Placental epithelial cell (primary cell): ENCODE data around the gene C5orf47. TPM values are rescaled to one million over a fixed set of nuclear protein-coding genes. Genes with fewer than 3 reads are reported as not detected.

Experiments
- total RNA-seq: library from RNA; depleted of rRNA; stranded (reverse); fragments of >200 nt; gene quantifications from 2 replicates; pipeline ENCODE4 v1.2.3, GENCODE V29; 2012

The C5orf47 gene, protein sequence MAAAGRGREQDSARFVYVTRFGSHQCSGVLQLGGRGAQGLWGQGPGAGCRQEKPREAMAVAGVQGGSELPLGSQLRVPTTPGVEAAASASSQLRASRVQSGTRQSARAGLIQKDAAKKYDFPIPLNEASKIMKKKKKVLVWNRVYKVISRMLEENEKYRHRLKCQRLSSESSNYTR
- total RNA-seq, result under 0.01 TPM in 1 of 2 replicates, not detected in the other

DNA sequence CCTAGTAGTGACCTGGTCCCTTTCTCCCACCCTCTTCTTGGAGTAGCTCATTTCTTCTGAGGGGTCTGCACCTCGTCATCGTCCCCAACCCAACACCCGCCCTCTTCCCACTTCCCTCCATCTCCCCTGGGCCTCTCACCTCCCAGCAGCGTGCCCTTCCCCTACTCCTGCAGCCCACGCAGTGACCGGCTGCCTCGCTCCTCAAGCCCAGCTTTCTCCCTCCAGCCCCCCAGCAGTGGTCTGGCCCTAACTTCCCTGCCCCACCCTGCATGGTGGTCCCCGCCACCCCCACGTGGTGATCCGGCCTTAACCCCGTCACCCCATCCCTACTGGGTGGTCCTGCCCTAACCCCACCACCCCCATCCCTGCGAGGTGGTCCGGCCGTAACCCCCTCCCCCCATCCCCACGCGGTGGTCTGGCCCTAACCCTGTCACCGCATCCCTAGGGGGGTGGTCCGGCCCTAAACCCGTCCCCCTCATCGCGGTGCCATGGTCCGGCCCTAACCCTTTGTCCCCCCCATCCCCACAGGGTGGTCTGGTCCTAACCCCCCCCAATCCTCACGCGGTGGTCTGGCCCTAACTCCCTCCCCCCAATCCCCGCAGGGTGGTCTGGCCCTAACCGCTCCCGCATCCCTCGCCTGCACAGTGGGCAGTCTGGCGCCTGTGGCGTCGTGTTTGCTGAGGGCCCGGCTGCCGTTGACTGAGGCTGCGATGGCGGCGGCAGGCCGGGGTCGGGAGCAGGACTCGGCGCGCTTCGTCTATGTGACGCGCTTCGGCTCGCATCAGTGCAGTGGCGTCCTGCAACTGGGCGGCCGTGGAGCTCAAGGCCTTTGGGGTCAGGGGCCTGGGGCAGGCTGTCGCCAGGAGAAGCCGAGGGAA lies at the start of gene C5orf47:
C5orf47 (plus strand) TSS at position 617 of the 878 bp plus-strand sequence; CDS start at position 711, 94 bp downstream.

DNA sequence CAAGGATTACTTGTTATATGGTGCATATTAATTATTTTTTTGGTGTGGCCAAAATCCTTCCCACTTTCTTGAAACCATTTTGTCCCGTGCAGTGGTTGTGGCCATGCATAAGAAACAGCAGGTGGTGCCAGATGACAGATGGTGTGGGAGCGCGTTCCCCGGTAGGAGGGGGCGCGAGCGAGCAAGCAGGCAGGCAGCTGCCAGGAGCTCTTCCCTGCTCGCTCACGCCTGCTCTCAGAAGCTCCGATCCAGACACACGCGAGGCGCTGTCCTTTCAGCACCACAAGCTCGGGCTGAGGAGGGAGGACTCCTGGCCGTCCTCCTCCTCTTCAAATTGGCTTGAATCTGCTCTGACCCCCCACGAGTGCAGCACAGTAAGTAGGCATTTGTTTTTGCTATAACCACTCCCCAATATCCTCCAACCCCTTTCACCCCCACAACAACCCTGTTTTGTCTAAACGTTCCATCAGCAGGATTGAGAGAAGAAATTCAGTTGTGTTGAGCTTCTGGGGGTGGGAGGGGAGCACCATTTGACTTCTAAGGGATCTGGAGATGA lies 56.6 kb downstream of the C5orf47 start, which contains the start of gene NSG2:
NSG2 (plus strand) TSS at position 237 of the 556 bp plus-strand sequence. CDS start 1,050 bp downstream, outside the sequence.

Other genes with a start within 250 kb of the C5orf47 start
- 39.3 and 57.6 TPM in 2 replicates for gene CPEB4, start 100.8 kb upstream of the C5orf47 start, total RNA-seq
- gene NSG2, start 56.5 kb downstream of the C5orf47 start, total RNA-seq, result not detected in 2 replicates